ENCODE data around the gene EPB42.

The EPB42 gene

DNA sequence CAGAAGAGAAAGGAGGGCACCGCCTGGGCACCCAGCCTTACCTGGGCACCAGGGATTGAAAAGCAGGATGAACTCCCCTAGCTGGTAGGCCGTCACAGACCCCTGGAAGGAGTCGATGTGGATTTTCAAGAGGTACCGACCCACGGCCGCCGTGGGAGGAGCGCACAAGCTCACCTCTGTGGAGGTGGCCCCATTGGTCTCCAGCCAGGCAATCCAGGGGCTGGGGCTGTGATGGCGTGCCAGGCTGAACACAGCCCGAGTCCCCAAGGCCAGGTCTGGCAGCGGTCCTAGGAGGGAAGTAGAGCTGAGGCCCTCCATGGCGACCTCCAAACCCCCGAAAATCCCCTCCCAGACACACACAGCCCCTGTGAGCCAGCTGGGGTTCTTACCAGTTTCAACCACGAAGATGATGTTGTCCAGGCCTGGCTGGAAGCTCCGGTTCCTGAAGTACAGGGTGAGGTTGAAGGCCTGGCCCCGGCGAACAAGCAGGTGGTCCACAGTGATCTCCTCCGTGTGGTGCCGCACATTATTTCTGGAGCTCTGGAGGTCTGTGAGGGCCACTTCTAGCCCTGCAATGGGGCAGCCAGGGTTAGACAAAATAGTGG lies 39.3 kb upstream of the EPB42 start:
- Histone ChIP-seq H3K9me3 (ENCODE audit: insufficient read depth, low read length) (no peaks in the 10 kb centered on the region), H3K36me3 (ENCODE audit: low read length) (no peaks in the 10 kb centered on the region), H3K27me3 (ENCODE audit: low read length) (no peaks in the 10 kb centered on the region), H3K79me2 (ENCODE audit: insufficient read depth, low read length) (no peaks in the 10 kb centered on the region), H2AFZ (ENCODE audit: low read depth, low read length, severe bottlenecking) (no peak overlapping the region), H4K20me1 (ENCODE audit: low read depth, low read length) (no peaks in the 10 kb centered on the region), H3K4me3 (ENCODE audit: insufficient read depth, low read length, poor library complexity, severe bottlenecking) (no peak overlapping the region), H3K4me2 (ENCODE audit: low read depth, low read length, poor library complexity, severe bottlenecking) (no peak overlapping the region), H3K27ac (ENCODE audit: low read depth, low read length) (no peak overlapping the region), H3K9me2 (replicated peaks; ENCODE audit: insufficient read depth, low read length) (no peaks in the 10 kb centered on the region), H3F3A (ENCODE audit: insufficient read depth) (no peaks in the 10 kb centered on the region), H3K9ac (ENCODE audit: low read length) (no peak overlapping the region)
- TF ChIP-seq, protein P1, sequence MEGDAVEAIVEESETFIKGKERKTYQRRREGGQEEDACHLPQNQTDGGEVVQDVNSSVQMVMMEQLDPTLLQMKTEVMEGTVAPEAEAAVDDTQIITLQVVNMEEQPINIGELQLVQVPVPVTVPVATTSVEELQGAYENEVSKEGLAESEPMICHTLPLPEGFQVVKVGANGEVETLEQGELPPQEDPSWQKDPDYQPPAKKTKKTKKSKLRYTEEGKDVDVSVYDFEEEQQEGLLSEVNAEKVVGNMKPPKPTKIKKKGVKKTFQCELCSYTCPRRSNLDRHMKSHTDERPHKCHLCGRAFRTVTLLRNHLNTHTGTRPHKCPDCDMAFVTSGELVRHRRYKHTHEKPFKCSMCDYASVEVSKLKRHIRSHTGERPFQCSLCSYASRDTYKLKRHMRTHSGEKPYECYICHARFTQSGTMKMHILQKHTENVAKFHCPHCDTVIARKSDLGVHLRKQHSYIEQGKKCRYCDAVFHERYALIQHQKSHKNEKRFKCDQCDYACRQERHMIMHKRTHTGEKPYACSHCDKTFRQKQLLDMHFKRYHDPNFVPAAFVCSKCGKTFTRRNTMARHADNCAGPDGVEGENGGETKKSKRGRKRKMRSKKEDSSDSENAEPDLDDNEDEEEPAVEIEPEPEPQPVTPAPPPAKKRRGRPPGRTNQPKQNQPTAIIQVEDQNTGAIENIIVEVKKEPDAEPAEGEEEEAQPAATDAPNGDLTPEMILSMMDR (IDR thresholded peaks at IDR 0.05; ENCODE audit: insufficient read depth, low read length, poor library complexity, severe bottlenecking) = no peak

DNA sequence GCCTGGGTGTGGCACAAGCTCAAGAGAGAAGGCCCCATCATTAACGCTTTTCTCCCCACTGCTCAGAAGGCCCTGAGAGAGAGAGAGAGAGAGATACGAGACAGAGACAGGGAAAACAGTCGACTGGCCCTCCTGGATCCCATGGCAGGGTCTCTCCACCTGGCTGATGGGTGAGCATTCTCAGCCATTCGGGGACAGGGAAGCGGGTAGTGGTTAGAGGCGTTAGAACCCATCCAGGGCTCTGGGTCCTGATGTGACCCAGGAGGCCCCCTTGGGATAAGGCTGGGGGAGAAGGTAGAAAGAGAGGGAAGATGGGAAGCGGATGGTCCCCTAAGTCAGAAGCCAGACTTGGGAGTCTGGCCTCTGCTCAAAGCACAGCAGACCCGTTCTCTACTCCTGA lies 38.0 kb upstream of the EPB42 start:
- Histone ChIP-seq H4K20me1 (ENCODE audit: low read depth, low read length) (no peaks in the 10 kb centered on the region), H3K9me3 (ENCODE audit: insufficient read depth, low read length) (no peaks in the 10 kb centered on the region), H3F3A (ENCODE audit: insufficient read depth) (no peaks in the 10 kb centered on the region), H2AFZ (ENCODE audit: low read depth, low read length, severe bottlenecking) (no peak overlapping the region), H3K36me3 (ENCODE audit: low read length) (no peaks in the 10 kb centered on the region), H3K9ac (ENCODE audit: low read length) (no peak overlapping the region), H3K9me2 (replicated peaks; ENCODE audit: insufficient read depth, low read length) (no peaks in the 10 kb centered on the region), H3K4me2 (ENCODE audit: low read depth, low read length, poor library complexity, severe bottlenecking) (no peak overlapping the region), H3K4me3 (ENCODE audit: insufficient read depth, low read length, poor library complexity, severe bottlenecking) (no peak overlapping the region), H3K79me2 (ENCODE audit: insufficient read depth, low read length) (no peaks in the 10 kb centered on the region), H3K27ac (ENCODE audit: low read depth, low read length) (no peak overlapping the region), H3K27me3 (ENCODE audit: low read length) (no peaks in the 10 kb centered on the region)
- no peak for TF ChIP-seq EZH2phosphoT487 (conservative IDR thresholded peaks at IDR 0.05; ENCODE audit: low read length)
- TF ChIP-seq, protein P1 (IDR thresholded peaks at IDR 0.05; ENCODE audit: insufficient read depth, low read length, poor library complexity, severe bottlenecking) = no peak

DNA sequence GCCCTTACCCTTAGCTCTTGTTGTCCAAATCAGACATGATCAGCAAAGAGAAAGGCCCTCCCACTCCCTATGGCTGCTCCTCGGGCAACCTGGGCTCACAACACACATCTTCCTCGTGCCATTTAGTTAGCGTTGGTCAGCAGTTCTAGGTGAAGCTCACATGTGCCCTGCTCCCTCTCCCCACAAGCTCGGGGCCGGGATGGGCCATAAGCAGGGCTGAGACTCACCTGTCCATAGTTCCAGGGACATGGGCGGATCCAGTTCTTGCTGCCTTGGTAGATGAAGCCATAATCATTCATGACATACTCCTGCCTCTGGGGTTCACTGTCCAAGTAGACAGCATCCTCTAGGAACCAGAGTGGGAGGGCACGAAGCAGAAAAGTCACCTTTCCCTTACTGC lies 35.5 kb upstream of the EPB42 start:
- Histone ChIP-seq H3K27ac (ENCODE audit: low read depth, low read length) (no peak overlapping the region), H3F3A (ENCODE audit: insufficient read depth) (no peaks in the 10 kb centered on the region), H3K4me2 (ENCODE audit: low read depth, low read length, poor library complexity, severe bottlenecking) (no peak overlapping the region), H4K20me1 (ENCODE audit: low read depth, low read length) (no peaks in the 10 kb centered on the region), H3K9ac (ENCODE audit: low read length) (no peak overlapping the region), H2AFZ (ENCODE audit: low read depth, low read length, severe bottlenecking) (no peak overlapping the region), H3K36me3 (ENCODE audit: low read length) (no peaks in the 10 kb centered on the region), H3K79me2 (ENCODE audit: insufficient read depth, low read length) (no peaks in the 10 kb centered on the region), H3K9me2 (replicated peaks; ENCODE audit: insufficient read depth, low read length) (no peaks in the 10 kb centered on the region), H3K4me3 (ENCODE audit: insufficient read depth, low read length, poor library complexity, severe bottlenecking) (no peak overlapping the region), H3K9me3 (ENCODE audit: insufficient read depth, low read length) (no peaks in the 10 kb centered on the region), H3K27me3 (ENCODE audit: low read length) (no peaks in the 10 kb centered on the region)
- no peak for TF ChIP-seq EZH2phosphoT487 (conservative IDR thresholded peaks at IDR 0.05; ENCODE audit: low read length)
- TF ChIP-seq, protein P1 (IDR thresholded peaks at IDR 0.05; ENCODE audit: insufficient read depth, low read length, poor library complexity, severe bottlenecking) = no peak
